Metanephros (tissue), 1 donor: ENCODE data around the gene ACOT4. TPM values are rescaled to one million over a fixed set of nuclear protein-coding genes. Genes with fewer than 3 reads are reported as not detected.

ENCODE experiments used
- total RNA-seq: library from RNA; depleted of rRNA; stranded (reverse); fragments of >200 nt; gene quantifications from one replicate; pipeline ENCODE4 v1.2.3, GENCODE V29; 2014

The ACOT4 gene, protein sequence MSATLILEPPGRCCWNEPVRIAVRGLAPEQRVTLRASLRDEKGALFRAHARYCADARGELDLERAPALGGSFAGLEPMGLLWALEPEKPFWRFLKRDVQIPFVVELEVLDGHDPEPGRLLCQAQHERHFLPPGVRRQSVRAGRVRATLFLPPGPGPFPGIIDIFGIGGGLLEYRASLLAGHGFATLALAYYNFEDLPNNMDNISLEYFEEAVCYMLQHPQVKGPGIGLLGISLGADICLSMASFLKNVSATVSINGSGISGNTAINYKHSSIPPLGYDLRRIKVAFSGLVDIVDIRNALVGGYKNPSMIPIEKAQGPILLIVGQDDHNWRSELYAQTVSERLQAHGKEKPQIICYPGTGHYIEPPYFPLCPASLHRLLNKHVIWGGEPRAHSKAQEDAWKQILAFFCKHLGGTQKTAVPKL
- 2.4 TPM for total RNA-seq

DNA sequence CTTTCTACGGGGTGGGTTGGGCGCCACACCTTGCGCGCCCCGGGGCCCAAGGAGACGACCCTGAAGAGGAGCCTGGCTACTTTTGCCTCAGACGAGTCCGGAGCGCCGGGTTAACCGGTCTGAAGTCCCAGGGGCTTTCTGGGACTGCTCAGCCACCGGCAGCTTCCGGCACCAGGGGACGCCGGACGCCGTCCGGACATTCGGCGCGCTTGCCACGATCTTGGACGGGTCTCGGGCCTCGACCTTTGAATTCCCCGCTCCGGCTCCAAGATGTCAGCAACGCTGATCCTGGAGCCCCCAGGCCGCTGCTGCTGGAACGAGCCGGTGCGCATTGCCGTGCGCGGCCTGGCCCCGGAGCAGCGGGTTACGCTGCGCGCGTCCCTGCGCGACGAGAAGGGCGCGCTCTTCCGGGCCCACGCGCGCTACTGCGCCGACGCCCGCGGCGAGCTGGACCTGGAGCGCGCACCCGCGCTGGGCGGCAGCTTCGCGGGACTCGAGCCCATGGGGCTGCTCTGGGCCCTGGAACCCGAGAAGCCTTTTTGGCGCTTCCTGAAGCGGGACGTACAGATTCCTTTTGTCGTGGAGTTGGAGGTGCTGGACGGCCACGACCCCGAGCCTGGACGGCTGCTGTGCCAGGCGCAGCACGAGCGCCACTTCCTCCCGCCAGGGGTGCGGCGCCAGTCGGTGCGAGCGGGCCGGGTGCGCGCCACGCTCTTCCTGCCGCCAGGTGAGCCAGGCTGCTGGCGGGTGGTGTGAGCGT lies at the start of gene ACOT4:
Gene ACOT4, plus strand, starts transcription at position 184 of the 760 bp plus-strand sequence. Its CDS starts 87 bp downstream, at position 271.

GRCh38 chr14:73569185-73569958 lies 22.3 kb upstream of the ACOT4 start, which contains the start of gene ACOT2:
TSS of gene ACOT2 (plus strand) at chr14:73569213. CDS start at chr14:73569241, 28 bp downstream.

DNA sequence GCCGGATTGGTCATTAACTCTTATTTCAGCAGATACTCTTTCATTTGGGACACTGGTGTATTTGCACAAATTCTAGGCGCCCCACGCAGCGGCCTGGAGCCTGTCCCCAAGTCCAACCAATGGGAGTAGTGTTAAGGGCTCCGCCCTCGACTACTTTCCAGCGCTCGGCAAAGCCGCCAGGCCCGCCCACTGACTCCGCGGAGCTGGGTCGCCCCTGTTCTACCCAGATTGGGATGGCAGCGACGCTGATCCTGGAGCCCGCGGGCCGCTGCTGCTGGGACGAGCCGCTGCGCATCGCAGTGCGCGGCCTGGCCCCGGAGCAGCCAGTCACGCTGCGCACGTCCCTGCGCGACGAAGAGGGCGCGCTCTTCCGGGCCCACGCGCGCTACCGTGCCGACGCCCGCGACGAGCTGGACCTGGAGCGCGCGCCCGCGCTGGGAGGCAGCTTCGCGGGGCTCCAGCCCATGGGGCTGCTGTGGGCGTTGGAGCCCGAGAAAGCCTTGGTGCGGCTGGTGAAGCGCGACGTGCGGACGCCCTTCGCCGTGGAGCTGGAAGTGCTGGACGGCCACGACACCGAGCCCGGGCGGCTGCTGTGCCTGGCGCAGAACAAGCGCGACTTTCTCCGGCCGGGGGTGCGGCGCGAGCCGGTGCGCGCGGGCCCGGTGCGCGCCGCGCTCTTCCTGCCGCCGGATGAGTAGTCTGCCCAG lies 20.8 kb downstream of the ACOT4 start, which contains the start of gene ACOT6:
Gene ACOT6, plus strand, starts transcription at position 179 of the 707 bp plus-strand sequence. Its CDS starts 55 bp downstream, at position 234.

GRCh38 chr14:73644531-73645247 lies 53.0 kb downstream of the ACOT4 start, which contains the start of gene DNAL1:
TSS of gene DNAL1 (plus strand) at chr14:73644986. CDS start at chr14:73645040, 54 bp downstream.

Other genes with a start within 250 kb of the ACOT4 start
- gene NUMB, start 133.3 kb upstream of the ACOT4 start, total RNA-seq, result 57.9 TPM
- 15.4 TPM for gene RIOX1, start 100.9 kb upstream of the ACOT4 start, total RNA-seq
- gene ACOT1, start 54.7 kb upstream of the ACOT4 start, total RNA-seq, result 9.3 TPM
- gene HEATR4, start 32.9 kb upstream of the ACOT4 start, total RNA-seq, result 0.64 TPM
- 40.8 TPM for gene ACOT2, start 22.7 kb upstream of the ACOT4 start, total RNA-seq
- gene ACOT6, start 20.6 kb downstream of the ACOT4 start, total RNA-seq, result 0.47 TPM
- gene DNAL1, start 53.1 kb downstream of the ACOT4 start, total RNA-seq, result 9.9 TPM
- 56.8 TPM for gene PNMA1, start 122.5 kb downstream of the ACOT4 start, total RNA-seq